ENCODE measurements around the gene RBM19.

GRCh38 chr12:113838896-113839295, 127.2 kb downstream of the RBM19 start:
- TF ChIP-seq CTCF (conservative IDR thresholded peaks at IDR 0.05; ENCODE audit: low read depth, low read length) (no peak), EZH2phosphoT487 (IDR thresholded peaks at IDR 0.05; ENCODE audit: borderline replicate concordance, low read length) (no peak)

Measured in PC-3 (cell line).